ENCODE measurements around the gene ACSF2. TPM values are rescaled to one million over a fixed set of nuclear protein-coding genes. Genes with fewer than 3 reads are reported as not detected.
A peak's percentile ranks its signal among the peaks of the same experiment; 100 is the strongest.

Gene ACSF2
- total RNA-seq, 1 donor from 2014 or later = 32.5 TPM

DNA sequence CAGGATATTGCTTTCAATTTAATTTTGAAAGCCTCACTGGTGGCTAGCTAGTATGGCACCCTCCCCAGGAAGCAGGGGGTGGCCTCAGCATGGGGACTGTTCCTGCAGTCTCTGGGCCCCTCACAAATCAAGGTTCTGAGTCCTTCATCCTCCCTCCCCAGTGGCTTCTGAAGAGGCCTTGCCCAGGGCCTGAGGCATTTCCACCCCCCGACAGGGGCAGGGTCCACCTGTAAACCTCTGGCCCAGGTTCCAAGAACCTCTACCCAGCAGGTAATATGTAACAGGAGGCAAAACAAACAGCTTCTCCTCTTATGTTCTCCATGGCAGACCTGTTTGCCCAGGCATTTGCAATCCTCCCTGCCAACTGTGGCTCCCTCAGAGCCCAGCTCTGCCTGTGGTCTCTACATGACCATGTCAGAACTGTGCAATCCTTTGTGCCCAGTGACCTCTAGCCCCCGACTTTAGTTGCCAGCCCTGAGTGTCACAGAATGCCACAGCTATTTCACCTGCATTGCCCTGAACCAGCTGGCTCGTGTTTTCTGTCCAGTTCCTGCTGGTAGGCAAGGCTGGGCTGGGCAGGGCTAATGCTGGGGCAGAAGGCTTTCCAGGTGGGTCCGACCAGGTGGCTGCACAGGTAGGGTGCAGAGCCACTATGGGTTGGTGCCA lies 14.3 kb downstream of the ACSF2 start:
- DNase-seq (ENCODE audit: low read depth) = peak; percentile 54

GRCh38 chr17:50440838-50441829 lies 15.1 kb downstream of the ACSF2 start:
- no peak for DNase-seq (ENCODE audit: low read depth)

GRCh38 chr17:50443505-50443974 lies 17.5 kb downstream of the ACSF2 start:
- no peak for DNase-seq (ENCODE audit: low read depth)

- no peak for DNase-seq (ENCODE audit: low read depth)
These were observed 19.1 kb downstream of the ACSF2 start for GRCh38 chr17:50444841-50445715.

GRCh38 chr17:50445730-50446325 lies 19.8 kb downstream of the ACSF2 start:
- DNase-seq (ENCODE audit: low read depth) = no peak

DNA sequence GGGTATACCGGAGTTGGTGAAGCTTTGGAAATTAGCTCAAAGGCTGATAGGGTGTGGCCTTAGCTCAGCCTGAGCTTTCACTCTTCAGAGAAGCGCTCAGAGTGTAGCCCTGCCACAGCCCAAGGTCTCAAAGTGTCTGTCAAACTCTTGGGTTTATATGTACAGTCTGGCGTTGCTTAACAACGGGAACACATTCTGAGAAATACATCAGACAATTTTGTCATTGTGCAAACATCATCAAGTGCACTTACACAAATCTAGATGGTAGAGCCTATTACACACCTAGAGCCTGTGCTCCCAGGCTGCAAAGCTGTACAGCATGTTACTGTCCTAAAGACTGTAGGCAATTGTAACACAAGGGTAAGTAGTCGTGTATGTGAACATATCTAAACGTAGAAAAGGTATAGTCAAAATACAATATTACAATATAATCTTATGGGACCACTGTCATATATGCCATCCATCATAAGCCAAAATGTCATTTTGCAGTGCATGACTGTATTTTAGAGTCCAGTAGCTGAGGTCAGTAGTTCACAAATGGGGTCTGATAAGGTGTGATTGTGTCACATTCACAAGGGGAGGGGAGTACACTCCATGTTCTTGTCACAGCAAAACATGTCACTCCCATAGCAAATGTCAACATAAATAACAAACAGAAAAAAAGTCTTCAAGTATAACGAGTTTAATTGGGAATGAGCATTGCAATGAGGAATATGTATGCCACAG lies 22.0 kb downstream of the ACSF2 start:
- no peak for DNase-seq (ENCODE audit: low read depth)

GRCh38 chr17:50448643-50449042 lies 22.6 kb downstream of the ACSF2 start:
- no peak for DNase-seq (ENCODE audit: low read depth)

- no peak for DNase-seq (ENCODE audit: low read depth)
These were observed 26.1 kb downstream of the ACSF2 start for GRCh38 chr17:50451943-50452629.

DNA sequence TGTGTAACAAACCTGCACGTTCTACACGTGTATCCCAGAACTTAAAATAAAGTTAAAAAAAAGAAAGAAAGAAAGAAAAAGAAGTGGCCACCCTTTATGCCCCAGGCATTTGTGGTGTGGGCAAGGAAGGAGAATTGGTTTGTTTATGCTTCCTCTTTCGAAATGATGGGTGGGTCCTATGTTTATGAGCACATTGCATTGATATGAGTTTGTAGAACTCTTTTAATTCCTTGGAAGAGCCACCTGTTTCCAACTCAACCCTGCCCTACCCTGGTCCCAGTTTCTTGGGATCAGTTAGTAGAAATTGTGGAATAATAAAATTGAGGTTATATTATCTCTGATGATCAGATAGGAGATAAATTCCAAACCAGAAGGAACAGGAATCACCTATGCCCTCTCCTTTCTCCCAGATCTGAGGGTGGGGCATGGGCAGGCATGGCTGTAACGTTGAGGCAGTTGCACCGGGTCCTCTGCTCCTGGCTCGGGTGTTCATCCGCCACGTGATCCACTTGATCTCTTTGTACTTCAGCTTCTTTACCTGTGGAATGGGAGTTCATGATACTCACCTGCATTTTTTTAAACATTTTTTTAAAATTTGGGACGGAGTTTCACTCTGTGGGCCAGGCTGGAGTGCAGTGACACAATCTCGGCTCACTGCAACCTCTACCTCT lies 26.7 kb downstream of the ACSF2 start:
- peak; percentile 63 for DNase-seq (ENCODE audit: low read depth)

DNA sequence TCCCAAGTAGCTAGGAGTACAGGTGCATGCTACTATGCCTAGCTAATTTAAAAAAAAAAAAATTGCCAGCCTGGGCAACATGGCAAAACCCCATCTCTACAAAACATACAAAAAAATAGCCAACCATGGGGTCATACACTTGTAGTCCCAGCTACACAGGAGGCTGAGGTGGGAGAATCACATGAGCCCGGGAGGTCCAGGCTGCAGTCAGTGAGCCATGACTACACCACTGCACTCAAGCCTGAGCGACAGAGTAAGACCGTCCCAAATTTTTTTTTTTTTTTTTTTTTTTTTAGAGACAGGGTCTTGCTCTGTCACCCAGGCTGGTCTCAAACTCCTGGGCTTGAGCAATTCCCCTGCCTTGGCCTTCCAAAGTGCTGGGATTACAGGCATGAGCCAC lies 27.9 kb downstream of the ACSF2 start:
- no peak for DNase-seq (ENCODE audit: low read depth)

- DNase-seq (ENCODE audit: low read depth) = no peak
These were observed 31.6 kb downstream of the ACSF2 start for GRCh38 chr17:50457621-50458020.

DNA sequence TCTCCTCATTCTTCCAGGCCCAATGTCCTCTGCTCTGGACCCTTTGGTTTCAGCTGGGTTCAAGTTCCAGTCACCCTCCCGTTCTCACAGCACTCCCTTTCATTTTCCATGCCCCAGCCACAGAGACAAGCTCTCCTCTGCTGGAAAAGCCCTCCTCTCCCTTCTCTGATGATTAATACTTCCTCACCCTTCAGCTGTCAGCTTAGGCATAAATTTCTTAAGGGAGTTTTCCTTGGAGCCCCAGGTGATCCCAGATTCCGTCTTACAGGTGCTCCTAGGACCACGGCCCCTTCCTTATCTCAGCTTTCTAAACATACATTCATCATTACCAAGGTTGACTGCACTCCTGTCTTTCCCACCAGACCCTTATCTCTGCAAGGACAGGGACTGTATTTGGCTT lies 32.3 kb downstream of the ACSF2 start:
- peak; percentile 8 for DNase-seq (ENCODE audit: low read depth)

DNA sequence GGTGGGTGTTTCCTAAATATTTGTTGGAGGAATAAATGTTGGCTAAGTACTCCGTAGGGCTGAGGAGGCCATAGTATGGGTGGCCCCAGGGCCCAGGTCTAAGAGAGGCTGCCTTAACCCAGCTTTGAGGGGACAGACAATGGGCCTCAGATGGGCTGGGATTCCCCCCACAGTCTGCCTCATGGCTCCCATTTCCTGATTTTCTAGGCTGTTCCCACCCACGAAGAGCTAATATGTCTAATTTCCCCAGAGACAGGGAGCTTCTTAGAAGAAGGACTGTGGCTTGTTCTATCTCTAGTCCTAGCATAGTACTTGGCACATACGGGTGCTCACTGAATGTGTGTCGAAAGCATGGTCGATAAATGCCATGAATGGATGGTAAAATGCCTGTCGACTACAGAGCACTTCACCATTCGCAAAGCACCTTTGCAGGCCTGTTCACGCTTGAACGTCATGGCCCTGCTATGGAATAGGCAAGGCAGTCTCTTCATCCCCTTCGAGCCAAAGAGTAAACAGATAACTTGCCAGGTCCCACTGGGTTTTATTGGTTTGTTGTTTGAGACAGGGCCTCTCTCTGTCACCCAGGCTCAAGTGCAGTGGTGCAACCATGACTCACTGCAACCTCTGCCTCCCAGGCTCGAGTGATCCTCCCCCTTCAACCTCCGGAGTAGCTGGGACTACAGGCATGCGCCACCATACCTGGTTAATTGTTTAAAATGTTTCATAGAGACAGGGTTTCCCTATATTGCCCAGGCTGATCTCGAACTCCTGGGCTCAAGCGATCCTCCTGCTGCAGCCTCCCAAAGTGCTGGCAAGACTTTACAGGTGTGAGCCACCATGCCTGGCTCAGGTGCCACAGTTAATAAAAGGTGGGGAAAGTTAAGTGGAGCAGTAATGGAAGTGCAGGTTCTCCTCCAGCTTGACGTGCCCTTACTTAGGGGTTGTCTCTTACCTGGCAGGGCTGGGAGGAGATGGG lies 33.0 kb downstream of the ACSF2 start:
- DNase-seq (ENCODE audit: low read depth) = peak; percentile 74

- DNase-seq (ENCODE audit: low read depth) = no peak
These were observed 33.7 kb downstream of the ACSF2 start for GRCh38 chr17:50459756-50460155.

DNA sequence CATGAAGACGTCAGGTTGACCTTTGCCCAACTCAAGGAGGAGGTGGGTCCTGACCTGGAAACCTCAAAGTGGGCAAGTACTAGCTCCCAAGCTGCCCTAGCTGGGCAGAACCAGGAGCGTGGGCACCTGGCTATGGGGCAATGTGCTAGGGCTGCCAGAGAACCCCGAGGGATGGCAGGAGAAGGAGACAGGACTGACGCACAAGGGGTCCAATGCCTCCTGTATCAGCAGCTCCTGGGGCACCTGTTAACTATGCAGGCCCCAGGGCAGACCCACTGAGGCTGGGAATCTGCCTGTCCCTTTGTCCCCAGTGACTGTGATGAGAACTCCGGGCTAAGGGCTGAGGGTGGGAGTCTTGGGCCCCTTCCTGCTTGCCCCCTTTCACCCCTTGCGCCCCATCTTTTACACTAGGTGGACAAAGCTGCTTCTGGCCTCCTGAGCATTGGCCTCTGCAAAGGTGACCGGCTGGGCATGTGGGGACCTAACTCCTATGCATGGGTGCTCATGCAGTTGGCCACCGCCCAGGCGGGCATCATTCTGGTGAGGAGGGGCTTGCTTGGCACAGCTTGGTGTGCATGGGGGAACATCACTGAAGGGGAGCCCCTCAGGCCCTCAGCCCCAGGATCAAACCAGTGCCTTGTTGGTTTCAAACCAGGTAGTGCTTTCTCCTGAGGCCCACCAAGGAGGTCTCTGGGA lies 35.0 kb downstream of the ACSF2 start:
- no peak for DNase-seq (ENCODE audit: low read depth)

DNA sequence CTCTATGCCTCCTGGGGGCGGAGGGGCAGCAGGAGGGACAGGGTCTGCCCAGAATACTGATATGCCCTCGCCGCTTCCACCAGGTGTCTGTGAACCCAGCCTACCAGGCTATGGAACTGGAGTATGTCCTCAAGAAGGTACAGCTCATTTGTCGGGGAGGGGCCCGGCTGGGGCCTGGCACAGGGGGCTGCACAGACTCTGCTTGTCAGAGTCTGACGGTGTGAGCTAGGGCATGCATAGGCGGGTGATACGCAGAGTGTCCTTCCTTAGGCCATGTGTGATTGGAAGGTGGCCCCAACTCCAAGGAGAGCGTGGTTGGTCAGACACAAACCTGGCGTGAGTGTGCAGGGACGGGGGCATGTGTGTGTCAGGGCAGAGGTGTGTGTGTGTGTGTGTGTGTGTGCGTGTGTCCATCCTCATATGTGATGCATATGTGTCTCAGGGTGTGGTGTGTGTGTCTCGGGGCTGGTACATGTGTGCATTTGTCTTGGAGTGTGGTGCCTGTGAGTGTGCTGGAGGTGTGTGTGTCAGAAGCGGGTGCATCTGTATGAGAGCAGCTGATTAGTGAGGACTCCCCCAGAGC lies 35.6 kb downstream of the ACSF2 start:
- no peak for DNase-seq (ENCODE audit: low read depth)

GRCh38 chr17:50462446-50462845 lies 36.4 kb downstream of the ACSF2 start:
- DNase-seq (ENCODE audit: low read depth) = no peak

Measured in renal cortical epithelial cell (primary cell).